ENCODE data around the gene DCXR.

- TF ChIP-seq POLR2A (IDR thresholded peaks at IDR 0.05), result peak; percentile 95 to 97
- TF ChIP-seq CTCF (IDR thresholded peaks at IDR 0.05), result peak; percentile 38 to 78 (median 72)
Measured at GRCh38 chr17:82037092-82037888, at the start of gene DCXR.
